Spinal cord (tissue), 10 donors: Measurements from ENCODE around the gene SCN4A. TPM values are rescaled to one million over a fixed set of nuclear protein-coding genes. Genes with fewer than 3 reads are reported as not detected.
"Not testable (repeated sequence)": the region's sequence is repeated elsewhere in the genome, so short reads cannot be mapped to it uniquely, and the experiment has no call there.

Experiments used
- DNase-seq, 6 donors: peaks; one replicate each; pipeline versions ENCODE4 v3.0.0 to v3.0.0-alpha.2; 2013 to 2015; ENCODE audit warnings: low spot score in 6 of 6, low read depth in 4 of 6
- H3K27ac ChIP-seq: one replicate; pipeline ENCODE4 v1.5.1; 2013; ENCODE audit warnings: low read depth, low read length, control low read depth
- H3K27me3 ChIP-seq: one replicate; pipeline ENCODE4 v1.6.1; 2013; ENCODE audit warnings: low read length; ENCODE audit not compliant: control insufficient read depth, insufficient read depth
- H3K36me3 ChIP-seq: one replicate; pipeline ENCODE4 v1.6.1; 2013; ENCODE audit warnings: low read length; ENCODE audit not compliant: control insufficient read depth, insufficient read depth
- H3K4me1 ChIP-seq: one replicate; pipeline ENCODE4 v1.6.1; 2013; ENCODE audit warnings: low read length; ENCODE audit not compliant: control insufficient read depth, insufficient read depth
- H3K4me3 ChIP-seq: one replicate; pipeline ENCODE4 v1.5.1; 2013; ENCODE audit warnings: low read depth, low read length, control low read depth
- H3K9me3 ChIP-seq: one replicate; pipeline ENCODE4 v1.6.1; 2013; ENCODE audit warnings: low read length; ENCODE audit not compliant: control insufficient read depth, insufficient read depth
- WGBS: methylation state at CpG from one replicate; pipeline ENCODE4 v1.1.5; 2013; ENCODE audit warnings: missing lambda C conversion rate; ENCODE audit not compliant: insufficient coverage; 5-methylcytosine and 5-hydroxymethylcytosine counted together
- polyA plus RNA-seq, 2 donors: library from polyadenylated mRNA; unstranded; fragments of 120-200 nt; gene quantifications; one replicate each; pipeline ENCODE4 v1.2.1, GENCODE V29; 2013; ENCODE audit not compliant: insufficient read length in 2 of 2
- total RNA-seq, 2 donors: library from RNA; depleted of rRNA in 1 of 2; stranded (reverse); fragments of 120-200 nt in 1 of 2; fragments of >200 nt in 1 of 2; gene quantifications; one replicate each; pipeline versions ENCODE4 v1.2.3 to v1.2.4, GENCODE V29; 2013 to 2014
- donor health status: healthy.

SCN4A gene
- total and polyA plus RNA-seq, 4 donors: 0.14 to 0.28 (median 0.18) TPM

- no peaks in the 10 kb centered on the region for H3K36me3 ChIP-seq
- no peak overlapping the region for H3K27ac ChIP-seq
- H3K9me3 ChIP-seq: no peaks in the 10 kb centered on the region
- H3K4me3 ChIP-seq: no peak overlapping the region
- 62% methylated on average over 8 of the region's 8 CpGs for WGBS
- peak in 5 of 6 donors; percentile 11 to 69 (median 19) for DNase-seq
- H3K4me1 ChIP-seq: no peaks in the 10 kb centered on the region
- H3K27me3 ChIP-seq: peaks cover 3% of the 10 kb centered on the region
Measured at GRCh38 chr17:63919311-63919723, 53.4 kb downstream of the SCN4A start.

GRCh38 chr17:63918789-63919305 is 53.9 kb downstream of the SCN4A start, which contains the start of gene GH1:
TSS of gene GH1 (minus strand) at chr17:63918839. CDS start at chr17:63918776, 63 bp downstream.
- H3K4me3 ChIP-seq, H3K4me1 ChIP-seq, DNase-seq, H3K9me3 ChIP-seq, H3K27ac ChIP-seq, H3K36me3 ChIP-seq, H3K27me3 ChIP-seq: not testable (repeated sequence)
- WGBS: 64% methylated on average over 6 of the region's 10 CpGs

GRCh38 chr17:63918305-63918704 is 54.4 kb downstream of the SCN4A start:
- Histone ChIP-seq H3K36me3 (no peaks in the 10 kb centered on the region), H3K27me3 (peaks cover 3% of the 10 kb centered on the region), H3K4me1 (no peaks in the 10 kb centered on the region), H3K9me3 (no peaks in the 10 kb centered on the region), H3K27ac (no peak overlapping the region), H3K4me3 (no peak overlapping the region)
- WGBS: 45% methylated on average over 9 of the region's 10 CpGs
- DNase-seq: no peak

GRCh38 chr17:63917646-63918045 is 55.1 kb downstream of the SCN4A start:
- H3K27me3 ChIP-seq: peaks cover 3% of the 10 kb centered on the region
- WGBS: 78% methylated on average over 13 of the region's 13 CpGs
- H3K36me3 ChIP-seq: no peaks in the 10 kb centered on the region
- no peak for DNase-seq
- H3K4me3 ChIP-seq: no peak overlapping the region
- H3K27ac ChIP-seq: no peak overlapping the region
- no peaks in the 10 kb centered on the region for H3K9me3 ChIP-seq
- no peaks in the 10 kb centered on the region for H3K4me1 ChIP-seq

GRCh38 chr17:63917206-63917605 is 55.5 kb downstream of the SCN4A start:
- 86% methylated on average over 6 of the region's 11 CpGs for WGBS
- not testable (repeated sequence) for H3K36me3 ChIP-seq, H3K9me3 ChIP-seq, H3K4me3 ChIP-seq, H3K27me3 ChIP-seq, H3K27ac ChIP-seq, H3K4me1 ChIP-seq, DNase-seq

GRCh38 chr17:63916566-63917185 is 56.0 kb downstream of the SCN4A start:
- 93% methylated on average over 11 of the region's 12 CpGs for WGBS
- Histone ChIP-seq H3K4me3 (no peak overlapping the region), H3K9me3 (no peaks in the 10 kb centered on the region), H3K36me3 (no peaks in the 10 kb centered on the region), H3K27me3 (peaks cover 3% of the 10 kb centered on the region), H3K4me1 (no peaks in the 10 kb centered on the region), H3K27ac (no peak overlapping the region)
- no peak for DNase-seq

- not testable (repeated sequence) for H3K36me3 ChIP-seq, H3K9me3 ChIP-seq, H3K27ac ChIP-seq, H3K27me3 ChIP-seq, H3K4me3 ChIP-seq, H3K4me1 ChIP-seq, DNase-seq
- 84% methylated on average over 9 of the region's 10 CpGs for WGBS
Measured at GRCh38 chr17:63915753-63916152, 57.0 kb downstream of the SCN4A start.

GRCh38 chr17:63914471-63914870 is 58.2 kb downstream of the SCN4A start:
- no peak for DNase-seq
- no peaks in the 10 kb centered on the region for H3K9me3 ChIP-seq
- WGBS: 95% methylated on average over 7 of the region's 7 CpGs

GRCh38 chr17:63911657-63912100 is 61.0 kb downstream of the SCN4A start:
- Histone ChIP-seq H3K36me3 (no peaks in the 10 kb centered on the region), H3K27ac (no peak overlapping the region), H3K27me3 (no peaks in the 10 kb centered on the region), H3K9me3 (no peaks in the 10 kb centered on the region), H3K4me1 (no peaks in the 10 kb centered on the region), H3K4me3 (no peak overlapping the region)
- 51% methylated on average over 5 of the region's 8 CpGs for WGBS
- peak in 3 of 6 donors; percentile 5 to 61 (median 30) for DNase-seq

More at GRCh38 chr17:63914471-63914870, 58.2 kb downstream of the SCN4A start:
- Histone ChIP-seq H3K36me3 (no peaks in the 10 kb centered on the region), H3K27me3 (peaks cover 3% of the 10 kb centered on the region), H3K27ac (no peak overlapping the region), H3K4me1 (no peaks in the 10 kb centered on the region), H3K4me3 (no peak overlapping the region)

- H3K27me3 ChIP-seq: no peaks in the 10 kb centered on the region
- H3K4me1 ChIP-seq: no peaks in the 10 kb centered on the region
- DNase-seq: no peak
- H3K9me3 ChIP-seq: no peaks in the 10 kb centered on the region
- H3K4me3 ChIP-seq: no peak within 1 kb of the TSS
- H3K36me3 ChIP-seq: no peaks in the 10 kb centered on the region
- WGBS: 70% methylated on average over 12 of the region's 15 CpGs
- H3K27ac ChIP-seq: no peak within 1 kb of the TSS
Measured at GRCh38 chr17:63911041-63911635, 61.6 kb downstream of the SCN4A start, which contains the start of gene CSHL1. TSS of gene CSHL1 (minus strand) at chr17:63911258. CDS start at chr17:63911196, 62 bp downstream.
